Endometrium (tissue), 2 donors: ENCODE data around the gene ITFG1.
"Not testable (repeated sequence)": the region's sequence is repeated elsewhere in the genome, so short reads cannot be mapped to it uniquely, and the experiment has no call there.

ENCODE experiments used
- FAIRE-seq: peaks from 2 replicates; lab custom pipeline; 2012; peaks lifted over from hg19 to GRCh38; lab: Jason Lieb, UNC
- donor health status: control.
- donor health status: control.

ITFG1 gene

DNA sequence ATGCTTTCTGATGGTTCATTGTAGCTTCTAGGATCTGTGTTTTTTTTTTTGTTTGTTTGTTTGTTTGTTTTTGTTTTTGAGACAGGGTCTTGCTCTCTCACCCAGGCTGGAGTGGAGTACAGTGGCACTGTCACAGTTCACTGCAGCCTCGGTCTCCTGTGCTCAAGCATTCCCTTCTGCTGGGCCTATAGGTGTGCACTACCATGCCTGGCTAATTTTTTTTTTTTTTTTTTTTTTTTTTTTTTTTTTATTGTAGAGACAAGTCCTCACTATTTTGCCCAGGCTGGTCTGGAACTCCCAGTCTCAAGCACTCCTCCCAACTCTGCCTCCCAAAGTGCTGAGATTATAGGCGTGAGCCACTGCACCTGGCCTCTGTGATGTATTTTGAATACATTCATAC is 12.1 kb upstream of the ITFG1 start:
- FAIRE-seq: not testable (repeated sequence)

DNA sequence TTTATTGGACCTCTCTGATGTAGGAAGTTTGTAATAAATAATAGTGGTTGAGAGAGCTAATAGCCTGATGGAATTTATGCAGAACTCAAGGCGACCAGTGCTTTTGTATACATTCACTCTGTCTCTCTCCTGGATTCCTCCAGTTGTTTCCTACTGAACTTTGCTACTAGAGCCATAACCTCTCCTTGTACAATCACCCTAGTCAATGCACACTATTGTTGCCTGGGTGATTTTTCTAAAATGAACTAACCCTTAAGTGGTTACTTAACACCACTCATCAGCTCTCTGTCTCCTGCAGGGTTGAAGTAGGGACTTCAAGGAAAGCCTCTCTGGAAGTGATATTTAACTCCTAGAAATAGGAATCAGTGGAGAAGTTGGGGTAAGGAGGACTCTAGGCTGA is 9.9 kb upstream of the ITFG1 start:
- no peak for FAIRE-seq

DNA sequence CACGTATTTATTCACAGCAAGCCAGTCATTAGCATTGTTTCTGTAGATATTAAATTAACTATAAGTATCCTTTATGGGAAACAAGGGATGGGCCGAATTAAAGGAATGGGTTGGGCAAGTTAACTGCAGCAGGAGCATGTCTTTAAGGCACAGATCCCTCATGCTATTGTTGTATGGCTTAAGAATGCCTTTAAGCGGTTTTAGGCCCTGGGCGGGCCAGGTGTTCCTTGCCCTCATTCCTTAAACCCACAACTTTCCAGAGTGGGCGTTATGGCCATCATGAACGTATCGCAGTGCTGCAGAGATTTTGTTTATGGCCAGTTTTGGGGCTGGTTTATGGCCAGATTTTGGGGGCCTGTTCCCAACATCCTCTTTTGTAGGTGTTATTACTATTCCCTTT is 9.3 kb upstream of the ITFG1 start:
- FAIRE-seq: no peak

DNA sequence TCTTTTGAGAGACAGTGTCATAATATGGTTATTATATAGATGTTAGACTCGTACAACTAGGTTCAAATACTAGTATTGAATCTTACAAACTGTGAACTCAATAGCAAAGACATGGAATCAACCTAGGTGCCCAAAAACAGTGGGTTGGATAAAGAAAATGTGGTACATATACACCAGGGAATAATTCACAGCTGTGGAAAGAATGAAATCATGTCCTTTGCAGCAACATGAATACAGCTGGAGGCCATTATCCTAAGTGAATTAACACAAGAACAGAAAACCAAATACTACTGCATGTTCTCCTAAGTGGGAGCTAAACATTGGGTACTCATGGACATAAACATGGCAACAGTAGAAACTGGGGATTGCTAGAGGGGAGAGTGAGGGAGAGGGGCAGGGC is 8.4 kb upstream of the ITFG1 start:
- FAIRE-seq: no peak

DNA sequence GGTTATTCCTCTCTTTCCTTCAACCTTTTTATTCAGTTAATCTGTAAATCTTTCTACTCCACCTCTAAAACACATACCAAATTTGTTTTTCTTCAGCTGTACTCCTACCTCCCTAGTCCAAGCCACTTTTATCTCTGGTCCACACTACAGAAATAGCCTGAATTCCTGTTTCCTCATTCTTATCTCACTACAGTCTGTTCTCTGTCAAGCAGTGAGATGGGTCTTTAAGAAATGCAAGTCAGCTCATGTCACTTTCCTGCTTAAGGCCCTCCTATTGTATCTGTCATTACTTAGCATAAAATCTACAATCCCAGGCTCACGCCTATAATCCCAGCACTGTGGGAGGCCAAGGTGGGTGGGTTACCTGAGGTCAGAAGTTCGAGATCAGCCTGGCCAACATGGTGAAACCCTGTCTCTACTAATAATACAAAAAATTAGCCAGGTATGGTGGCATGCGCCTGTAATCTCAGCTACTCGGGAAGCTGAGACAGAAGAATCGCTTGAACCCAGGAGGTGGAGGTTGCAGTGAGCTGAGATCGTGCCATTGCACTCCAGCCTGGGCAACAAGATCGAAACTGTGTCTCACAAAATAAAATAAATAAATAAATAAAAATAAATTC is 7.3 kb upstream of the ITFG1 start:
- FAIRE-seq: not testable (repeated sequence)

DNA sequence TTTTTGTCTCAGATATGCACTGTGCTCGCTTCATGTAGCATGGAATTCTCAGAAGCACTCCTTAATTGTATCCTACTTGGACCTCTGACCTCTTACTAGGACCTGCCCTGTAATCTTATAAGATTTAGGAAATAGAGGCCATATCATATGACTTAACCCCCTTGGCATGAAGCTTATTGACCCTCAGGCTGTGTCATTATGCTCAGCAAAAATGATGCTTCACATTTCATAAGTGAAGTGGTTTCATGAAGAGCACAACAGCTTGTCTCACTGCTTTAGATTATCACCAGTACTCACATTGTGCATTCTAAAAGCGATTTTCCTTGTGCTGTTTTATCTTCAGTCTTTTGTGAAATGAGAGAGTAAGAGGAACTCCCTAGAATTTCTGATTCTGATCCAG is 6.6 kb upstream of the ITFG1 start:
- no peak for FAIRE-seq

DNA sequence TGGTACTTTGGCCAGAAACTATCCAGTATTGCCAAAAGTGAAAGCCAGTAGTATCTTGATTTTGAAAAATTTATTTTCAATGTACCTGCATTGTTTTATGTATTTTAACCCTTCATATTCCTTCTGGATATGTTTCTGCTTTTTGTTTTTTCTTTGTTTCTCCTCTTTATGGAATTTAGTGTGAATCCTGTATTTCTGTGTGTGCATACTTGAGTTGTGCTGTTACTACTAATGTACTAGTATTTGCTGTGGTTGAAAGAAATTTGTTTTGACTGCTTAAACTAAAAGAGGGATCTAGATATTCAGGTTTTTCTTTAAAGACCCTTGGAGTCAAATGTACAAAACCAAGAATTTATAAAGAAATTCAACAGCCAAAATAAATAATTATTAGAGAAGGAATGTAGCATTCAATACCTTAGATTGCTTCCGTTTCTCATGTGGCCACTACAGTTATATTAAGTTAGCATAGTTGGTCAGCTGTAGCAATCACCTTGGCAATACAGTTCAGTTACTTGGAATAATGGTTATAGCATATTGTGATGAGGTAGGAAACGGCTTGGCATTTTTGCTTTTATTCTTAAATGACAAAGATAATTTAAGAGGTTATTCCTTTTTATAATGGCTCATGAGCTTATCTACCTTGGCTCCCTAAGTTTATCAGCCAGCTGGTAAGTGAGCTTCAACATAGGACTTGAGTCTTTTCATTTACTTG is 5.2 kb upstream of the ITFG1 start:
- no peak for FAIRE-seq

DNA sequence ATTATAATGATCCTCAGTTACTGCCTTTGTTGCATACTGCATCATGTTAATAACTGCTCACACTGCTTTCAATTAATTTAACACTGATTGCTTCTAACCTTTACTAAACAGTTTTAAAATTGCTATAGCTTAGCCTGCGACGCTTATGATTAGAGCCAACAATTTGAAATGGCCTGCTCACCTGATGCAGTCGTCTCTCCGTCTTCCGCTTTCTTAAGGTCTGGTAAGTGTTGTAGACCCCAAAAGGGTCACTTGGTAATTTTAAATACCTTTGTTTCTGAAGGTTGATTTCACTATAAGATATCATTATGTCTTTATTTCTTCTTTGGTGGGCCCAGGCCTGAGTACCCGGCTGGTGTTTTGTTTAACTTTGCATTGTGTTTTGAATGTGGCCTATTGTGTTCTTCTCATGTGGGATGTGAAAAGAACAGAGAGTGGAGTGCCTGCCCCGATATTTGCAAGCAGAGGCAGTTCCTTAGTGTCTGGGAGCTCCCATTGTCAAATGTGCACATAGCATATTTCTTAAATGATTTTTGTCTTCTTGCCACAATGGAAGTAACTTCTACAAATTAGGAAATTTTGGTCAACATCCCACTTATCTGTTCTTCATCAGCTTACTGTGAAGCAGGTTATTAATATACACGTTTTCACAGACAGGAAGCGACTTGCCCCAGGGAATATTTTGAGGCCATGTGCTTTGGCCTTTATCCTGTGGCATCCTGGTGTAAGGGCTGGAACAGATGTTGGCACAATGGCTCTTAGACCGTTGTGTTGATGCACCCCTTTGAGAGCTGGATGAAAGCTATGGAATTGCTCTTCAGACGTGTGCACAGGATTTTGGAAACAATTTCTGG is 3.1 kb upstream of the ITFG1 start:
- no peak for FAIRE-seq

DNA sequence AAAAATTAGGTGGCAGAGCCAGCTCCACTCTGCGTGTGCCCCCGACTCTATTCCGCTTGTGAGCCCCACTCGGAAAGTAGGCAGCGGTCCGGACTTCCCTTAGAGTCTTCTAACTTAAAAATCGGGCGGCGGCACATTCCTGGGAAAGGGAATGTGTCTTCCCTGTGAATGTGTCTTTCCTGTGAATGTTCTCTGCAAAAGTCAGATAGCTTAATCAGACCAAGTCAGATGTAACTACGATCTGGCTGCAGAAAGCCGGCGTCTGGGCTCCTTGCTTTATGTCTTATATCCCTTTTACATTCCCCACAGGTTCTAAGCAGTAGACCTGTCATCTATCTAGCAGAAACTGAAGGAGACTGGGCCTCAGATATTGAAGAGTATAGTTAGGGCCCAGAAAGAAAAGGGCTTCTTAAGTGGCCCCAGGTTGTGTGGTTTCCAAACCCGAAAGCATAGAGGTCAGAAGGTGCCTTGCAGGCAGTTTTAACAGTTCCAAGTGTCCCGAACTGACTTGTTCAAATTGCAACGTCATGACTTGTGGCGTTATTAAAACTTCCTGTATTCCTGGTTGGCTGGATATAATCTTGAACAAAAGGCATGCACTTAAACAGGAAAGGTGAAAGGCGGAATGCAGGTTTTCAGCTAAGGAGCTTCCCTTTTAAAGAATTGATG is 869 bp upstream of the ITFG1 start:
- FAIRE-seq: no peak

DNA sequence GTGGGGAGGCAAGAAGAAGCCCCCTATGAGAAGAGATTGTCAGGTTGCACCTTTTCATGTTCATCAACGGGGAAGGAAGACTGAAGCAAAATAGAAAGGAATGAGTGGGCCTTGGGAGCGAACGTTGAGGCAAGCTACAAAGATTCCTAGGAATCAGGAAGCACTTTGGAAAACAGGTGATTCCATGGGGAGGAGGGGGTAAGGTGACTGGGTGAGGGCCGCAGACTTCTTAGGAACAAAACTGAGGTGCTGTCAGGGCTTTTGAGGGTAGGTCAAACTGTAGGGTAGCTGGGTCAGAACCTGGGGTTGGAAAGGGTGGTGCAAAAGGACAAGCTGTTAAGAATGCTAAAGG is 528 bp downstream of the ITFG1 start:
- no peak for FAIRE-seq

DNA sequence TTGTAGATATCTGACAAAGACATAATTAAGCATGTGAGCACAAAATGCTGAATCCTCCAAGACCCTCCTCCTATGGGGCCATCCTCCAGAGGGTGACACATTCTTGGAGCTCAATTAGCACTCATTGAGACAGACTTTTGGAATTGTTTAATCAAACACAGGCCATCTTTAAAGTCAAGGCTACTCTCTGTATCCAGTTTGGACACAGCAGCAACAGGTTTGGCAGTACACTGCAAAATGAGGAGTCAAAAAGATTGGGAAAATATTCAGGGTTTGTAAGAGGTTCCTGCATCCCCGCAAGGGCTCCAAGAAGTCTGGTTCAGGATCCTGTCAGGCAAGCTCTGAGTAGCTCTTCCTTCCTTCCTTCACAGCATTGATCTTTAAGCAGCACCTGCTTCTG is 1.3 kb downstream of the ITFG1 start:
- FAIRE-seq: no peak

DNA sequence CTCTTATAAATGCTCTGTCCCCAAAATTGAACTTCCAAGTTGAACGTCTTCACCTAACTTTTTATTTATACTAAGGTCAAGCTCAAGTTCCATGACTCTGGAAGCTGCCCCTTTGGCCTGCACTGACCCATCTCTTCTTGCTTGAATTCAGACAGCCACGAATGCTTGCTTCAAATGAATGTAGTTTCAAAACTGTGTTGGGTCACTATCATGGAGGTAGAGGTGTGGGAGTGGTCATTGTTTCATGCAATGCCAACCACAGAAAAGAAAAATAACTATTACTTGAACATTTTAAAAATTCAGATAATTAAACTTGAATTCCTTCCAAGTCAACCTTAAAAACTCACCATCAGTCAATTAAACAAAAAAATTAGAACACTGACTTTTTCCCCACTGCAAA is 2.5 kb downstream of the ITFG1 start:
- FAIRE-seq: no peak

DNA sequence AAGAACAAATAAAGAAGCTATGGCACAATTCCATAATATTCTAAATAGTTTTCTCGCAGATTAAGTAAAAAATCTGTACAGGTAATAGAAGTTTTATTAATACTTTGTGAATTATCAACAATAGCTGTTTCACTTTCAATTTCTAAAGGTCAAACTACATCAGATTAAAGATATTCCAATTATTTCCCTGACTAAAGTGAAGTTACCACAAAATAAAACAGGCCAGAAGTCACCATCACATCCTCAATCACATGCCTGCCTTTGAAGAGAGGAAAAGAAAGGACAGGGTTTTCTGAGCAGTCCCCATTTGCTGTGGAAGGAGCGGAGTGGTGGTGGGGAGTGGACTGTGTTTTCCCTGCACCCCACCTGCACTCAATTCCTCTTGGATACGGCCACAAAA is 11.1 kb downstream of the ITFG1 start:
- no peak for FAIRE-seq

DNA sequence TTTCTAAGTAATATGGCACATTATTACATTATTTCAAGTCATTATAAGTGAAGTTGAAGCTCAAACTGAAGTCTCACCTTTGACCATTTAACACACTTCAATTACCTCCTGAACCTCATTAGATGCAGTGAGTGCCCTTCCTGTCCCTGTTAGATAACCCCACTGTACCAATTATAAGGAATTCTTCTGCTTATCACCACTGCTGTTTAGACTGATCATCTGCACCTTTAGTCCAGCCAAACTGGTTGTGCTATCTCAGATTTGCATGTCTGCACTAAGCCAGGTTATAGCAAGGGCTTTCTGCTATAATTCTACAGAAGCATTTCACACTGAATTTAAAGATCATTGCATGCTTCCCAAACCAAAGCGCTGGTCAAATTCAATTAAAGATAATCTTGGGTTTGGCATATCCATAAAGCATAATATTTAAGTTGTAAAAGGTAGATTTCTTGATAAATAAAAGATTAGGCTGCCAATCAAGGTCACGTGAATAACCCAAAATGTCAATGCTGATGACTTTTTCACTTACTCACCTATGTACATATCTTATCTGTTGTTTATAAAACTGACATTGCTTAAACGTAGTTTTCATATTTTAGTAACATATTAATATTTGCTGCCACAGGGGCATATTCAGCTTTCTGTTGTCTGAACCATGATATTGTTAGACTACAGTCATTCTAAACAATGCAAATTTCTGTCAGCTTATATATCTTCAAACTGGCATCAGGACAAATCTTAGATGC is 11.9 kb downstream of the ITFG1 start:
- no peak for FAIRE-seq

DNA sequence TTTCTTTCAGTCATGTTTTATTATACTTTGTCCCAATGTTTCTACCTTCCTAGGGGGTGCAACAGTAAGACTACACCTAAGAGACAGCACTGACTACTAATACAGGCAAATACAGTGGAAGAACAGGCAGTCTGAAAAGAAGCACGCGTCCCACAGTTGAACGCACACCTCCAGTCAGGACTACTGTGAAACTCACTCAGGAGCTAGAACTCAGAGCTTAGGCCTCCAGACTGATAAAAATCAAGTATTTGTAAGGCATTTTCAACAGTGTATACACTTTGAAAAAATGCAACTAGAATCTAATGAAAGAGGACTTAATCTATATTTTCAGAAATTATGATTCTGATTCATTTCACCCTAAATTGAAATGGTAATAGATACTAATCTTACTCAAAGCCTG is 14.4 kb downstream of the ITFG1 start:
- no peak for FAIRE-seq

DNA sequence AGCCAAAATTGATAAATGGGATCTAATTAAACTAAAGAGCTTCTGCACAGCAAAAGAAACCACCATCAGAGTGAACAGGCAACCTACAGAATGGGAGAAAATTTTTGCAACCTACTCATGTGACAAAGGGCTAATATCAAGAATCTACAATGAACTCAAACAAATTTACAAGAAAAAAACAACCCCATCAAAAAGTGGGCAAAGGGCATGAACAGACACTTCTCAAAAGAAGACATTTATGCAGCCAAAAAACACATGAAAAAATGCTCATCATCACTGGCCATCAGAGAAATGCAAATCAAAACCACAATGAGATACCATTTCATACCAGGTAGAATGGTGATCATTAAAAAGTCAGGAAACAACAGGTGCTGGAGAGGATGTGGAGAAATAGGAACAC is 18.0 kb downstream of the ITFG1 start:
- not testable (repeated sequence) for FAIRE-seq

DNA sequence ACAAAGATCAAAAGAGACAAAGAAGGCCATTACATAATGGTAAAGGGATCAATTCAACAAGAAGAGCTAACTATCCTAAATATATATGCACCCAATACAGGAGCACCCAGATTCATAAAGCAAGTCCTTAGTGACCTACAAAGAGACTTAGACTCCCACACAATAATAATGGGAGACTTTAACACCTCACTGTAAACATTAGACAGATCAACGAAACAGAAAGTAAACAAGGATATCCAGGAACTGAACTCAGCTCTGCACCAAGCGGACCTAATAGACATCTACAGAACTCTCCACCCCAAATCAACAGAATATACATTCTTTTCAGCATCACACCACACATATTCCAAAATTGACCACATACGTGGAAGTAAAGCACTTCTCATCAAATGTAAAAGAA is 20.8 kb downstream of the ITFG1 start:
- FAIRE-seq: not testable (repeated sequence)

DNA sequence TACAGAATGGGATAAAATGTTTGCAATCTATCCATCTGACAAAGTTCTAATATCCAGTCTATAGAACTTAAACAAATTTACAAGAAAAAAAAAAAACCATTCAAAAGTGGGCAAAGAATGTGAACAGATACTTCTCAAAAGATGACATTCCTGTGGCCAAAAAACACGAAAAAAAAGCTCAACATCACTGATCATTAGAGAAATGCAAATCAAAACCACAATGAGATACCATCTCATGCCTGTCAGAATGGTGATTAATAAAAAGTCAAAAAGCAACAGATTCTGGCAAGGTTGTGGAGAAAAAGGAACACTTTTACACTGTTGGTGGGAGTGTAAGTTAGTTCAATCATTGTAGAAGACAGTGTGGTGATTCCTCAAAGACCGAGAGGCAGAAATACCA is 26.6 kb downstream of the ITFG1 start:
- not testable (repeated sequence) for FAIRE-seq

DNA sequence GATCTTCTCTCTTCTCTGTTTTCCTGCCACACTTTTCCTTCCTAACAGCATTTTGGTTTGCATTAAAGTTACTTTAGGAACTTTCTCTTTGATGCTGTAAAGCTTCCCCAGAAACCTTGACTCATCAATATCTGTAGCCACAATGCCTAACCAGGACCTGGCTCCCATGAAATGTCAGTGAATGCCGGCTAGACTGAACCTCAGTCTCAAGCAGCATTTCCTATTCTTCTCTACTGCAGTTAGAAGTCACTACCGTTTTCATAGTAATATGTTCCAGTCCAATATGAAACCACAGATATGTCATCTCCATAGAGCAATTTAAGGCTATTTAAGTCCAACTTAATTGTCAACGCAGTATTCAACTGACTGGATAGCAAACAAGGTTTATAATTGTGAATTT is 28.9 kb downstream of the ITFG1 start:
- no peak for FAIRE-seq

DNA sequence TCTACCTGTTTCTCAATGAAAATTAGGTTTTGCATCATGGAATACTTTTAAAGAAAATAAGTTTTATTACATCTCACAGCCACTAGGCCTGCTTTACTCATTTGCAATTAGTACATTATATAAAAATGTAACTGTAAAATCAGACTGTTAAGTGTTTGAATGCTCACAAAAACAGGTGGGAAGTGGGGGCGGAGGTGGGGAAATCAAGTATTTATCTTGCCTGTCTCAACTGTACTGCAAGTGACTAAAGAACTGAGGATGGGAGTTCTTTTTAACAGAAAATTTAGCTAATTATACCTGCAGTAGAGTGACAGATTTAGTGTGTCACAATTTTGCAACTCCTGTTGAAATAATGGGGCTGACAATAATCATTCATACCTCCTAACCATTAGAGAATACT is 34.1 kb downstream of the ITFG1 start:
- no peak for FAIRE-seq

DNA sequence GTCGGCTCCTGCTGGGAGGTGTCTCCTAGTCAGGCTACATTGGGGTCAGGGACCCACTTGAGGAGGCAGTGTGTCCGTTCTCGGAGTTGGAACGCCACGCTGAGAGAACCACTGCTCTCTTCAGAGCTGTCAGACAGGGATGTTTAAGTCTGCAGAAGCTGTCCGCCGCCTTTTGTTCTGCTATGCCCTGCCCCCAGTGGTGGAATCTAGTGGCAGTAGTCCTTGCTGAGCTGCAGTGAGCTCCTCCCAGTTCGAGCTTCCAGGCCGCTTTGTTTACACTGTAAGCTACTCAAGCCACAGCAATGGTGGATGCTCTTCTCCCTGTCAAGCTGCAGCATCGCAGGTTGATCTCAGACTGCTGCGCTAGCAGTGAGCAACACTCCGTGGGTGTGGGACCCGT is 36.0 kb downstream of the ITFG1 start:
- FAIRE-seq: no peak

DNA sequence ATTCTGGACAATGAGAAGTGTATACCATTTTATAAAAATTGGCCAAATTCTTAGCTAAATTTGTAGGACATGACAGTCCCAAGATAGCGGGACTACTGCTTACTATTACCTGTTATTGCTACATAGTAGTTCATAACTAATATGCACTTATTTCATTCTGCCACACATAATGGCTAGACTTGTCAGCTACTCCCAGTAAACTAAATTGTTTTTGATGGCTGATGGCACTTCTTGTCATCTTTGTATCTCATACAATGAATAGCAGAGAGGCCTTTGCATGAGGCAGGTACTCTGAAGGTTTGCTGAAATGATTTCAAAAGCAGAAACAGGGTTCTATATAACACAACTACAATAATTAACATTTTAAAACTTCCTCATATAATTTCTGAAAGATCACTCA is 44.0 kb downstream of the ITFG1 start:
- no peak for FAIRE-seq
